HG02870 (cell line): ENCODE results near the gene PLPP3.

Source experiments
- ATAC-seq: cut with Tn5 transposase; IDR thresholded peaks from one replicate; pipeline ENCODE4 v1.9.1; 2021; ENCODE audit warnings: mild to moderate bottlenecking, moderate library complexity; ENCODE audit not compliant: unreplicated experiment

PLPP3 gene

GRCh38 chr1:56502700-56503245 is 76.6 kb downstream of the PLPP3 start:
- no peak for ATAC-seq

DNA sequence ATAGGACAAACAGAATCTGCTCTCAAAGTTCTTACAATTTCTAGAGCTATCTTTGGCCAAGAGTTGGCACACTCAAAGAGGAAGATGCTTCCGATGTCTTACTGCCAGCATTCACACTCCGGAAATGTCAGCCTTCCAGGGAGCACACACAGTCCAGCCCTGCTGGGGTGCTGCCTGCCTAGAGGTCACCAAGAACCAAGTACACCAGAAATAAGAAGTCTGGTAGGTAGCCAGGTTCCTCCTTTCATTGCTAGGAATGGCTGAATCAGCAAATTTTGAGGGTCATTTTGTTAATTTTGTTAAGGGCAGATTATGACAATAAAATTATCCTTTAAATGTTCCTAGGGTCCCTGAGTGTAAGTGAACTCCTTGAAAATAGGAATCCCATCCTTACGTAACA is 77.5 kb downstream of the PLPP3 start:
- ATAC-seq = no peak

- ATAC-seq = no peak
Measured at GRCh38 chr1:56501426-56501825, 77.9 kb downstream of the PLPP3 start.

GRCh38 chr1:56496821-56497772 is 82.3 kb downstream of the PLPP3 start:
- ATAC-seq = no peak

DNA sequence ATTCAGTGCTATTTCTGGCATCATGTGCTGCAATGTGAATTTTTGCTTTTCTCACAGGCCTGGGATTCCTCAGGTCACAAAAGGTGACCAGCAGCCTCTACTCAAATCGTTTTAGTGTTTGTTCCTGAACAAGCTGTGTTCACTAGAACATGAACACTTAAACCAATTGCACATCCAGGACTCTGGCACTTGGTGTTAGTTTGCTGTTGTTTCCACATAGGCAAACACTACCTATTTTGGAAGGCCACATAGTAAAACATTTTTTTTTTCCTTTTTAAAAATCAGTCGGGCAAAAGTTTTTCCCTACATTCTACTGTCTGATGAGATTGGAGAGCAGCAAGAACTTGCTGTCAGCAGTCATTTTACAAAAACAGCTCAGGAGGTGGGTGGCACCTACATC is 83.2 kb downstream of the PLPP3 start:
- ATAC-seq = no peak

- no peak for ATAC-seq
Measured at GRCh38 chr1:56495538-56495937, 83.8 kb downstream of the PLPP3 start.

- ATAC-seq = no peak
Measured at GRCh38 chr1:56494306-56494705, 85.1 kb downstream of the PLPP3 start.

DNA sequence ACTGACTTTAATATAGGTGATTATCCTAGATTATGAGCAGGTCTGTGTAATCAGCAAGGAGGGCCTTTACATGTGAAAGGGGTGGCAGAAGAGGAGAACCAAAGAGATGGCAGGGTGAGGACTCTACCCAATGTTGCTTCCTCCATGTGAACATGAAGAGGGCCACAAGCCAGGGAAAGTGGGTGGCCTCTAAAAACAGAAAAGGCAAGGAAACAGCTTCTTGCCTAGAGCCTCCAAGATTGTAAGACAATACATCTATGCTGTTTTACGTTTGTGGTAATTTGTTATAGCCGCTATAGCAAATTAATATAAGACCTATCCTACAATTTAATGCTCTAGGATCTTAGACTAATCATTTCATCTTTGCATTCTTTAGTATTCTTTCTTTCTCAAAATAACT is 85.5 kb downstream of the PLPP3 start:
- no peak for ATAC-seq

DNA sequence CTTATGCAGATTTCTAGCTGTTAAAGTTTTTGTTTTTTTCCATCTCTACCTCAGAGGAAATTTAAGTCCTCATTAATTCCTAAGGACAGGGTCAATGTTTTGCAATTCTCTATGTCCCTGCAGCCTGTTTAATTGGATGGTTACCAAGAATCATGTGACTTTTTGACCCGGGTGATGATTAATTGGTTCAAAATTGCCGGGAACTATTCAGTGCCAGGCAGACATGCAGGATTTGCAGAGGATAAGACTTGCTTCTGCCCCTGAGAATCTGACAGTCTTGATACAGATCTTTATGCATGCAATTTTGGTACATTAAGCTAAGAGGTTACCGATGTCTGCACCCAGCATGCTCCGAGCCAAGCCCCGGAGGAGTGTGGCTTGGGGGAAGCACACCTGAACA is 87.9 kb downstream of the PLPP3 start:
- no peak for ATAC-seq

- no peak for ATAC-seq
Measured at GRCh38 chr1:56490619-56491018, 88.7 kb downstream of the PLPP3 start.

DNA sequence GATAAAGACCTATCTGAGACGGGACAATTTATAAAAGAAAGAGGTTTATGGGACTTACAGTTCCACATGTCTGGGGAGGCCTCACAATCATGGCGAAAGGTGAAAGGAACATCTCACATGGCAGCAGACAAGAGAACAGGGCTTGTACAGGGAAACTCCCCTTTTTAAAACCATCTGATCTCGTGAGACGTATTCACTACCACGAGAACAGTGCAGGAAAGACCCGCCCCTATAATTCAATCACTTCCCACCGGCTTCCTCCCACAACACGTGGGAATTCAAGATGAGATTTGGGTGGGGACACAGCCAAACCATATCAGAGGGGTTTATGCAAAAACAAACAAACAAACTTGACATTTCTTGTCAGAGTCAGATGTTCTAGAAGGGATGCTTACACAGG is 89.7 kb downstream of the PLPP3 start:
- ATAC-seq = no peak

GRCh38 chr1:56484695-56485094 is 94.7 kb downstream of the PLPP3 start:
- ATAC-seq = no peak

DNA sequence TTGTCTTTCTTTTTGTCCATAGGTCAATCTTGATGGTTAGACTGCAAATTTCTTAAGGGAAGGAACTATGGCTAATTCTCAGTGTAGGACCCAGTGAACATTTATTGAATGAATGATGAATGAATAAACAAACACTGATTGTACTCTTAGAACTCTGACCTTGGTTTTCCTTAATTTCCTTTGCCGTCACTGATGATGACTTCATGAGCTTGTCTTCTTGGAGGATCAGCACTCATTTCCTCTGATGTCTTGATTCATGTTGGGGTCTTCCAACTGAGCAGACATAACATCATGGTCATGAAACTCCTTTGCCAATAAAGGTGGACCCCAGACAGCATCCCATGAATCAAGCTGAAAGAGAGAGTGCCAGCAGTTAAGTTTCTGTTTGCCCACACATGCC is 96.3 kb downstream of the PLPP3 start:
- no peak for ATAC-seq

DNA sequence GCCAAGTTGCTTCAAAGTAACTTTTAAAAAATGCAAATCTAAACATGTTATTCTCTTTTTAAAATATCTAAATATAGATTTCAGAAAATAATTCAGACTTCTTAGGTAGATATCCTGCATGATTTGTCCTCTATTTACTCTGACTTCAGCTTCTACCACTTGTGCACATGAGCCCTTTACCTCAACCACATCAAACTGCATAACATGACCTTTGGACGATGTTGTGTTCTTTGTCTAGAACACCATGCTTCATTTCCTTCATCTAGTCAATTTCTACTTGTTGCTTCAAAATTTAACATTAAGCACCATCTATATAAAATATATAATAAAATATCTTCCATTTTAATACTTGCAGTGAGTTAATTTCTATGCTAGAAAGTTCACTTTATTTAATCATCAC is 96.9 kb downstream of the PLPP3 start:
- no peak for ATAC-seq

- ATAC-seq = no peak
Measured at GRCh38 chr1:56481140-56481694, 98.1 kb downstream of the PLPP3 start.

GRCh38 chr1:56478734-56479133 is 100.6 kb downstream of the PLPP3 start:
- ATAC-seq = no peak

DNA sequence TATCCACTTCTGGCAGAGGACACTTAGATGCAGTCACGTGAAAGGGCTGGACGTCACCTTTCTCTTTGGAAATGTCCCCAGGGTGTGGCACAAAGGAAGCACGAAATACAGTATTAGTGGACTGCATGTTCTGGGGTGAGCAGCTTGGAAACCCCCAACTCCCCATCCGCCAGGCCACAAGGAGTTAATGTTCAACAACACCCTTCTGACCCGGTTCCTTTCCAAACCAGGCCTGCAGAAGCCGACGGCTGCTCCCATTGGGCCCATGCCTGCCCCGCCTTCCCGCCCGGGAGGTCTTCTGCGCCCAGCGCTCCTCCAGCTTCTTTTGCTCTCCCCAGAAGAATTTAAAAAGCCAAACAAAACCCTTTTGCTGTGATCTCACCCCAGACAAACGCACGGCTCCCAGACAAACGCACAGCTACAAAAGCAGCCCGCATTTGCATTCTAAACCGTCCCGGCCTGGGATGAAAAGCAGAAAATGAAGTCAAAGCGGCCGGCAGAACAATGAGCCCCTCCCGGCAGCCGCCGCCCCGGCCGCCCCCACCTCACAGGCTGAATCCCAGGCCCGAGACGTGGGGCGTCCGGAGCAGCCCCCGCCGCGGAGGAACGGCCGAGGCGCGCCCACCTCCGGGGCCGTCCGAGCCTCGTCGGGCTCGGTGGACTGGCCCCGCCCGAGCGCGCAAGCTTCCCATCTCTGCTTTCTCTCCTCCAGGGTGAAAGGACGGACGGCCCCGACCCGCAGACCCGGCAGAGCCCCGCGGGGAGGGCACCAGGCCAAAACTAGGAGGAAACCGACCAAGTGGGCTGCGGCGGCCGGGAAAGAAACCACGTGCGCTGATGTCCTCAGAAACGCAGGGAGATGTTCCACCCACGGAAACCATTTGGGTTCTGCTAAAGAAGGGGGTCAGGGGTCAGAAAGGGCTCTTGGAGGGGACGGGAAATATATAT is 101.9 kb downstream of the PLPP3 start:
- no peak for ATAC-seq

GRCh38 chr1:56473582-56474270 is 105.6 kb downstream of the PLPP3 start:
- ATAC-seq = no peak

GRCh38 chr1:56472860-56473259 is 106.5 kb downstream of the PLPP3 start:
- ATAC-seq = peak; percentile 85

DNA sequence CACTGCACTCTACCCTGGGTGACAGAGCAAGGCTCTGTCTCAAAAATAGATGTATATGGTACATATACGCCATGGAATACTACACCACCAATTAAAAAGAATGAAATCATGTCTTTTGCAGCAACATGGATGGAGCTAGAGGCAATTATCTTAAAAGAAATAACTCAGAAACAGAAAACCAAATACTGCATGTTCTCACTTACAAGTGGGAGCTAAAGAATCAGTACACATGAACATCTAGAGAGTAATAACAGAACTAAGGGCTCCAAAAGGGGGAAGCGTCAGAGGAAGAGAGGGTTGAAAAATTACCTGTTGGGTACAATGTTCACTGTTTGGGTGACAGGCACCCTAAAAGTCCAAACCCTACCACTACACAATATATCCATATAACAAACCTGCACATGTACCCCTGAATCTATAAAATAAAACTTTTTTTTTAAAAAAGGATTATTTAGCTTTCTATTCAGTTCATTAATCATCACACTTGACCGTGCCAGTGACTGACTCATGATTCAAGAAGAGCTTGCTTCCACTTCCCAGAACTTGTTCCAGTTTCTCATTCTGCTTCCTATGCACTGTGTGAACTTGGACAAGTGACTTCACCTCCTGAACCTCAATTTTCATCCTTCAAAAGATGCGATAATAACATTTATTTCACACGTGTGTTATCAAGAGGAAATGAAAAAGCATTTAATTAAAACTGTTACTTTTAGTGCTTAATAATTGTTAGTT is 109.6 kb downstream of the PLPP3 start:
- ATAC-seq = no peak
